Tibial nerve (tissue), 4 donors: ENCODE data around the gene BCAT1. TPM values are rescaled to one million over a fixed set of nuclear protein-coding genes. Genes with fewer than 3 reads are reported as not detected.

Experiments
- DNase-seq, 2 donors: peaks; one replicate each; pipeline ENCODE4 v3.0.0-alpha.2; 2019; ENCODE audit warnings: low spot score in 2 of 2
- H3K27ac ChIP-seq, 4 donors: fragments of 200-600 bp; sonication (generic) in 3 of 4; one replicate each; pipeline ENCODE4 v1.5.1; 2017 to 2019; ENCODE audit warnings: mild to moderate bottlenecking in 1 of 4
- H3K27me3 ChIP-seq, 2 donors: fragments of 200-600 bp; sonication (generic) in 1 of 2; one replicate each; pipeline versions ENCODE4 v1.5.1 to v1.6.0; 2017 to 2019
- H3K36me3 ChIP-seq, 3 donors: fragments of 200-600 bp; sonication (generic); one replicate each; pipeline ENCODE4 v1.5.1; 2018 to 2019
- H3K4me1 ChIP-seq, 4 donors: fragments of 200-600 bp; sonication (generic) in 3 of 4; one replicate each; pipeline ENCODE4 v1.5.1; 2017 to 2019
- H3K4me3 ChIP-seq, 4 donors: fragments of 200-600 bp; sonication (generic) in 3 of 4; one replicate each; pipeline ENCODE4 v1.5.1; 2017 to 2019; ENCODE audit warnings: mild to moderate bottlenecking in 1 of 4, moderate library complexity in 1 of 4
- H3K9me3 ChIP-seq, 4 donors: fragments of 200-600 bp; sonication (generic) in 3 of 4; one replicate each; pipeline ENCODE4 v1.5.1; 2017 to 2019
- CTCF ChIP-seq, 5 experiments: fragments of 200-600 bp in 3 of 5; fragments of 450-650 bp in 2 of 5; sonication (generic) in 3 of 5; IDR thresholded peaks; one replicate each; pipeline ENCODE4 v1.5.1; 2016 to 2019; ENCODE audit warnings: antibody characterized with exemption in 5 of 5, mild to moderate bottlenecking in 3 of 5, moderate library complexity in 2 of 5
- EP300 ChIP-seq, 2 donors: sonication (generic); formaldehyde crosslinking; IDR thresholded peaks; one replicate each; pipeline ENCODE4 v1.6.1; 2017; ENCODE audit warnings: antibody characterized with exemption in 2 of 2, mild to moderate bottlenecking in 1 of 2
- POLR2A ChIP-seq, 2 donors: fragments of 450-650 bp; IDR thresholded peaks; one replicate each; pipeline ENCODE4 v1.6.1; 2017; ENCODE audit warnings: antibody characterized with exemption in 2 of 2, mild to moderate bottlenecking in 2 of 2, moderate library complexity in 2 of 2
- WGBS, 2 donors: methylation state at CpG; one replicate each; pipeline ENCODE4 v1.1.5; 2018; 5-methylcytosine and 5-hydroxymethylcytosine counted together
- total RNA-seq, 4 donors: library from RNA; depleted of rRNA; stranded (reverse); fragments of >200 nt; gene quantifications; one replicate each; pipeline ENCODE4 v1.1.0, GENCODE V29; 2016

BCAT1 gene
- total RNA-seq, 4 donors from 2014 or later, result 17.8 to 41.1 (median 35.0) TPM

GRCh38 chr12:24856541-24856940 is 92.4 kb downstream of the BCAT1 start:
- DNase-seq, result no peak
- TF ChIP-seq POLR2A (IDR thresholded peaks at IDR 0.05) (no peak), EP300 (IDR thresholded peaks at IDR 0.05) (no peak), CTCF (IDR thresholded peaks at IDR 0.05) (no peak)
- Histone ChIP-seq H3K4me3 (no peak overlapping the region), H3K27me3 (no peaks in the 10 kb centered on the region), H3K27ac (no peak overlapping the region), H3K36me3 (no peaks in the 10 kb centered on the region), H3K4me1 (no peaks in the 10 kb centered on the region), H3K9me3 (no peaks in the 10 kb centered on the region)
- WGBS, 2 donors, result 90 to 95% methylated on average over 3 of the region's 3 CpGs

- no peaks in the 10 kb centered on the region for H3K4me1 ChIP-seq
- TF ChIP-seq EP300 (IDR thresholded peaks at IDR 0.05) (no peak), CTCF (IDR thresholded peaks at IDR 0.05) (no peak), POLR2A (IDR thresholded peaks at IDR 0.05) (no peak)
- H3K27ac ChIP-seq, result peak overlapping the region in 1 of 4 donors; percentile 25
- no peaks in the 10 kb centered on the region for H3K36me3 ChIP-seq
- no peaks in the 10 kb centered on the region for H3K9me3 ChIP-seq
- no peaks in the 10 kb centered on the region for H3K27me3 ChIP-seq
- 61 to 68% methylated on average over 6 of the region's 6 CpGs for WGBS, 2 donors
- DNase-seq, result no peak
- no peak overlapping the region for H3K4me3 ChIP-seq
These were observed 94.0 kb downstream of the BCAT1 start for GRCh38 chr12:24854908-24855307.

- Histone ChIP-seq H3K4me1 (no peaks in the 10 kb centered on the region), H3K4me3 (no peak overlapping the region), H3K27ac (no peak overlapping the region), H3K9me3 (no peaks in the 10 kb centered on the region), H3K36me3 (no peaks in the 10 kb centered on the region), H3K27me3 (no peaks in the 10 kb centered on the region)
- WGBS, 2 donors, result 73 to 82% methylated on average over 1 of the region's 1 CpG
- TF ChIP-seq CTCF (IDR thresholded peaks at IDR 0.05) (no peak), EP300 (IDR thresholded peaks at IDR 0.05) (no peak), POLR2A (IDR thresholded peaks at IDR 0.05) (no peak)
- DNase-seq, result no peak
These were observed 94.9 kb downstream of the BCAT1 start for GRCh38 chr12:24854017-24854416.

- WGBS, 2 donors, result 64 to 75% methylated on average over 2 of the region's 2 CpGs
- Histone ChIP-seq H3K4me1 (no peaks in the 10 kb centered on the region), H3K27me3 (no peaks in the 10 kb centered on the region), H3K9me3 (no peaks in the 10 kb centered on the region), H3K4me3 (no peak overlapping the region), H3K36me3 (no peaks in the 10 kb centered on the region), H3K27ac (no peak overlapping the region)
- no peak for TF ChIP-seq CTCF (IDR thresholded peaks at IDR 0.05)
- no peak for TF ChIP-seq POLR2A (IDR thresholded peaks at IDR 0.05)
- TF ChIP-seq EP300 (IDR thresholded peaks at IDR 0.05), result no peak
- no peak for DNase-seq
These were observed 95.3 kb downstream of the BCAT1 start for GRCh38 chr12:24853588-24853987.

GRCh38 chr12:24853094-24853493 is 95.8 kb downstream of the BCAT1 start:
- no peaks in the 10 kb centered on the region for H3K27me3 ChIP-seq
- no peak for TF ChIP-seq CTCF (IDR thresholded peaks at IDR 0.05)
- H3K4me1 ChIP-seq, result no peaks in the 10 kb centered on the region
- 94 to 95% methylated on average over 2 of the region's 2 CpGs for WGBS, 2 donors
- H3K36me3 ChIP-seq, result no peaks in the 10 kb centered on the region
- H3K4me3 ChIP-seq, result no peak overlapping the region
- no peak overlapping the region for H3K27ac ChIP-seq
- H3K9me3 ChIP-seq, result no peaks in the 10 kb centered on the region
- no peak for DNase-seq
